Gastrocnemius medialis (tissue), 4 donors: Measurements from ENCODE around the gene POR. TPM values are rescaled to one million over a fixed set of nuclear protein-coding genes. Genes with fewer than 3 reads are reported as not detected.

ENCODE experiments used
- ATAC-seq, 2 donors: fragments of 150-250 bp; one replicate each; pipeline ENCODE4 v1.9.1; 2016
- DNase-seq, 2 donors: peaks; one replicate each; pipeline ENCODE4 v3.0.0-alpha.2; 2019
- H3K27ac ChIP-seq, 4 donors: fragments of 200-600 bp; sonication (generic); 1 replicate in 1 of 4; 2 replicates in 3 of 4; pipeline ENCODE4 v1.5.1; 2016 to 2018; ENCODE audit warnings: mild to moderate bottlenecking in 2 of 4, moderate library complexity in 1 of 4
- H3K27me3 ChIP-seq, 3 donors: fragments of 200-600 bp; sonication (generic) in 2 of 3; 1 replicate in 1 of 3; 2 replicates in 2 of 3; pipeline versions ENCODE4 v1.5.1 to v1.6.0; 2016 to 2019; ENCODE audit warnings: mild to moderate bottlenecking in 1 of 3, moderate library complexity in 1 of 3
- H3K36me3 ChIP-seq, 2 donors: fragments of 200-600 bp; sonication (generic) in 1 of 2; one replicate each; pipeline ENCODE4 v1.5.1; 2017 to 2018
- H3K4me1 ChIP-seq, 2 donors: fragments of 200-600 bp; sonication (generic) in 1 of 2; one replicate each; pipeline ENCODE4 v1.5.1; 2016 to 2017; ENCODE audit warnings: mild to moderate bottlenecking in 2 of 2
- H3K4me3 ChIP-seq, 4 donors: fragments of 200-600 bp; sonication (generic) in 3 of 4; 1 replicate in 1 of 4; 2 replicates in 3 of 4; pipeline ENCODE4 v1.5.1; 2016 to 2019; ENCODE audit warnings: mild to moderate bottlenecking in 2 of 4
- H3K9me3 ChIP-seq, 3 donors: fragments of 200-600 bp; sonication (generic) in 2 of 3; 1 replicate in 1 of 3; 2 replicates in 2 of 3; pipeline ENCODE4 v1.5.1; 2016 to 2019
- CTCF ChIP-seq, 5 experiments: fragments of 450-650 bp in 3 of 5; fragments of 200-600 bp in 2 of 5; sonication (generic) in 2 of 5; IDR thresholded peaks in 4 of 5; conservative IDR thresholded peaks in 1 of 5; 1 replicate in 4 of 5; 2 replicates in 1 of 5; pipeline ENCODE4 v1.5.1; 2016 to 2019; ENCODE audit warnings: antibody characterized with exemption in 5 of 5, mild to moderate bottlenecking in 3 of 5, moderate library complexity in 3 of 5
- POLR2A ChIP-seq, 2 donors: fragments of 450-650 bp; IDR thresholded peaks; one replicate each; pipeline ENCODE4 v1.6.1; 2017; ENCODE audit warnings: antibody characterized with exemption in 2 of 2, mild to moderate bottlenecking in 2 of 2, moderate library complexity in 2 of 2
- in situ Hi-C, 4 donors: fragments of 200-750 bp; cut with MboI; loops; one replicate each; pipeline versions ENCODE4 v1.15.0 to v1.8.0; 2017; ENCODE audit warnings: low sequenced_read_pairs in 4 of 4
- intact Hi-C: fragments of 100-400 bp; cut with DNase I; formaldehyde crosslinking; loops from one replicate; pipeline ENCODE4 v1.15.1; 2023; ENCODE audit warnings: low total_unique reads
- total RNA-seq, 4 donors: library from RNA; depleted of rRNA; stranded (reverse); fragments of >200 nt; gene quantifications; one replicate each; pipeline versions ENCODE4 v1.1.0 to v1.2.3, GENCODE V29; 2016

The POR gene
- total RNA-seq, 4 donors from 2014 or later = 85.7 to 218 (median 115) TPM

GRCh38 chr7:75963381-75963995 lies 48.5 kb downstream of the POR start:
- intact Hi-C loops = loop anchor here (10.0 kb wide), 1 partner anchor 1479 kb away; no protein-coding TSS in a partner anchor
- H3K4me1 ChIP-seq = peaks cover 58 to 61% of the 10 kb centered on the region in 2 donors
- ATAC-seq = no peak

GRCh38 chr7:75965617-75966016 lies 50.7 kb downstream of the POR start:
- DNase-seq = no peak
- intact Hi-C loops = loop anchor here (1.0 to 10.0 kb wide), 4 partner anchors 14 to 1481 kb away; partner anchors contain the start of gene POR
- Histone ChIP-seq H3K36me3 (no peaks in the 10 kb centered on the region), H3K9me3 (no peaks in the 10 kb centered on the region), H3K27me3 (no peaks in the 10 kb centered on the region), H3K4me1 (peaks cover 73 to 82% of the 10 kb centered on the region in 2 donors), H3K27ac (peak overlapping the region; percentile 91 to 97 (median 94)), H3K4me3 (peak overlapping the region in 2 of 4 donors; percentile 49 to 61)
- TF ChIP-seq POLR2A (IDR thresholded peaks at IDR 0.05) = no peak
- no peak for TF ChIP-seq CTCF (IDR thresholded peaks at IDR 0.05 in 4 of 5, conservative IDR thresholded peaks at IDR 0.05 in 1 of 5)
- in situ Hi-C loops = no loop called here
- no peak for ATAC-seq

More at GRCh38 chr7:75963381-75963995, 48.5 kb downstream of the POR start:
- in situ Hi-C loops = no loop called here
- Histone ChIP-seq H3K4me3 (no peak overlapping the region), H3K27ac (peak overlapping the region; percentile 91 to 97 (median 94)), H3K9me3 (no peaks in the 10 kb centered on the region), H3K36me3 (peaks cover 0 to 12% of the 10 kb centered on the region in 2 donors), H3K27me3 (no peaks in the 10 kb centered on the region)
- no peak for DNase-seq
- TF ChIP-seq POLR2A (IDR thresholded peaks at IDR 0.05) (no peak), CTCF (IDR thresholded peaks at IDR 0.05 in 4 of 5, conservative IDR thresholded peaks at IDR 0.05 in 1 of 5) (no peak)

DNA sequence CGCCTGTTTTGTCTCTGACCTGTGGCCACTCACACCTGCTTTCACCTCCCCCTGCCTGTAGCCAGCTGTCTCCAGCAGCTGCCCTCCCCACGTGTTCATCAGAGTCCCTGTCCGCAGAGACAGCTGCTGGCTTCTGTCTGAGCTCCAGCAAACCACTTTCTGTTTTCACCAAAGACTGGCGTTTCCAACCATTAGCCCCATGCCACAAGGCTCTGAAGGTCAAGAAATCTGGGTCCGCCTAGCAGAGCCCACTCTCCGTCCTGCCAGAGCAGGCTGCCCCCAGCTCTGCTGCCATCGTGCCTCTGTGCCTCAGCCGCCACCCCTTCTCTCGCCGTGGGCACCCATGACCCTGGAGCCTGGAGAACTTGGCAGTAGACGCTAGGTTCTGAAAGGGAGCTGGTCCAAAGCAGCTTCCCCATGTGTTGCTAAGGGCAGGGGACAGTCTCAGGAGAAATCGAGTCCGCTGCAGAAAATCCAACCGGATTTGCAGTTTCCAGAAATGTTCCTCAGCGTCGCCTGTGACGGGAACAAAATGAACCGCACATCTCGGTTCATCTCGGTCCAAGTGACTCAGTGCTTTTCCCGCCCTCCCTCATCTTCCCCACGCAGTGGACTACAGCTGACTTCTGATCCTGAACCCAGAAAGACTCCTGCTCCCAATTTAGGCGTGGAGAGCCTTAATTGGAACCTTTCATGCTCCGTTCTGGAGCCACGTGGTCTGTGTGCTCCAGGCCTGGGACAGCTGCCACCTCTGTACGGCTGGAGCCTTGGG lies 51.4 kb downstream of the POR start:
- Histone ChIP-seq H3K4me1 (peaks cover 76 to 86% of the 10 kb centered on the region in 2 donors), H3K27ac (peak overlapping the region; percentile 91 to 97 (median 94)), H3K4me3 (peak overlapping the region; percentile 38 to 61 (median 52)), H3K27me3 (no peaks in the 10 kb centered on the region), H3K9me3 (no peaks in the 10 kb centered on the region), H3K36me3 (no peaks in the 10 kb centered on the region)
- peak; percentile 51 to 76 for TF ChIP-seq POLR2A (IDR thresholded peaks at IDR 0.05)
- no peak for TF ChIP-seq CTCF (IDR thresholded peaks at IDR 0.05 in 4 of 5, conservative IDR thresholded peaks at IDR 0.05 in 1 of 5)
- DNase-seq = peak; percentile 91 to 92
- ATAC-seq = peak; percentile 72 to 75
- in situ Hi-C loops = no loop called here
- intact Hi-C loops = loop anchor here (1.0 to 10.0 kb wide), 4 partner anchors 15 to 1482 kb away; partner anchors contain the start of gene POR

GRCh38 chr7:75967055-75967454 lies 52.1 kb downstream of the POR start:
- Histone ChIP-seq H3K4me3 (peak overlapping the region in 3 of 4 donors; percentile 38 to 54 (median 49)), H3K9me3 (no peaks in the 10 kb centered on the region), H3K27me3 (no peaks in the 10 kb centered on the region), H3K4me1 (peaks cover 76 to 87% of the 10 kb centered on the region in 2 donors), H3K27ac (peak overlapping the region; percentile 91 to 97 (median 94)), H3K36me3 (no peaks in the 10 kb centered on the region)
- no peak for TF ChIP-seq CTCF (IDR thresholded peaks at IDR 0.05 in 4 of 5, conservative IDR thresholded peaks at IDR 0.05 in 1 of 5)
- TF ChIP-seq POLR2A (IDR thresholded peaks at IDR 0.05) = no peak
- DNase-seq = no peak
- intact Hi-C loops (loop anchor here (2.0 to 10.0 kb wide), 3 partner anchors 40 to 1482 kb away; partner anchors contain the start of gene POR), in situ Hi-C loops (no loop called here)
- no peak for ATAC-seq
